ENCODE measurements around the gene ATP2B1. TPM values are rescaled to one million over a fixed set of nuclear protein-coding genes. Genes with fewer than 3 reads are reported as not detected.

The ATP2B1 gene
- total RNA-seq, 4 donors from 2014 or later: 18.0 to 59.8 (median 25.0) TPM

DNA sequence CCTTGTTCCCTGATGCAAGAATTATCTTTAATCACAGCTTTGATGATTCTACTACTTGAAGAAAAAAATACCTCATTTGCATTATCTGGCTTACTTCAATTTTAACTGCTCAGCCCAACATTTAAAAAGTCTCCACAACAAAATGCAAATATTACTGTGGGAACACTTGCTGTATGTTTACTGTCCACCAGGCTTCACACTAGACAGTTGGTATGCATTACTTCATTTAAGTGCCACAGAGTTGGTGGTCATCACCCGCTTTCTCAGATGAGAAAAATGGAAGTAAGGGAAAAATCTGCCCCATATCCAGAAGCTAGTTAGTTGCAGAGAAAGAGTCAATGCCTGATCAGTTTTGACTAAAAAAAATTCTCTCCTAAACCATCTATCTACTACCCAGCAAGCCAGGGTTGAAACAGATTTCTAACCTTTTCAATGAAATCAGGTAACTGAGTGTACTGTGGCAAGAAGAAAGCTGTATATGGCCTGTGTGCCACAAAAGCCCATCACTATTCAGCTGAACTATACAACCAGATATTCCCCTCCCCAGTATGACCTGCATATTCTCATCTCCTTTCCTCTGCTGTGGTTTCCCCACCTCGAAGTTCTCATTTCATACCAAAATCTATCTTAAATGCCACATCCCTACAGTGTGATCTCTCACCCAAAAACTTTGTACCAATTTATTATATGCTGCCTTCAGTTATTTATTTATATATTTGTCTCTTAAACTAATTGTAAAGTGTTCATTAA is 90.3 kb downstream of the ATP2B1 start:
- intact Hi-C loops (cut with DNase I; ENCODE audit: low total_unique reads): no loop called here

GRCh38 chr12:89610366-89610765 is 98.3 kb downstream of the ATP2B1 start:
- no peak overlapping the region for H3K4me3 ChIP-seq (ENCODE audit: low read depth, poor library complexity, severe bottlenecking)
- 60 to 66% methylated on average over 3 of the region's 3 CpGs for WGBS, 2 donors
- intact Hi-C loops (cut with DNase I; ENCODE audit: low total_unique reads): no loop called here
- TF ChIP-seq POLR2A (IDR thresholded peaks at IDR 0.05) (no peak), CTCF (IDR thresholded peaks at IDR 0.05) (no peak)
- no peak for DNase-seq (ENCODE audit: low spot score in 2 of 2)

More for the DNA sequence above, 90.3 kb downstream of the ATP2B1 start:
- TF ChIP-seq POLR2A (IDR thresholded peaks at IDR 0.05): no peak
- TF ChIP-seq CTCF (IDR thresholded peaks at IDR 0.05): no peak
- no peak overlapping the region for H3K4me3 ChIP-seq (ENCODE audit: low read depth, poor library complexity, severe bottlenecking)
- 43 to 46% methylated on average over 2 of the region's 2 CpGs for WGBS, 2 donors
- DNase-seq (ENCODE audit: low spot score in 2 of 2): no peak

- no peak for TF ChIP-seq CTCF (IDR thresholded peaks at IDR 0.05)
- TF ChIP-seq POLR2A (IDR thresholded peaks at IDR 0.05): no peak
- intact Hi-C loops (cut with DNase I; ENCODE audit: low total_unique reads): no loop called here
- WGBS, 2 donors: 96 to 98% methylated on average over 5 of the region's 5 CpGs
- DNase-seq (ENCODE audit: low spot score in 2 of 2): no peak
- no peak overlapping the region for H3K4me3 ChIP-seq (ENCODE audit: low read depth, poor library complexity, severe bottlenecking)
Measured at GRCh38 chr12:89603678-89604077, 105.0 kb downstream of the ATP2B1 start.

GRCh38 chr12:89597770-89598169 is 110.9 kb downstream of the ATP2B1 start:
- intact Hi-C loops (cut with DNase I; ENCODE audit: low total_unique reads): no loop called here
- 92% methylated on average over 1 of the region's 1 CpG for WGBS, 2 donors
- no peak overlapping the region for H3K4me3 ChIP-seq (ENCODE audit: low read depth, poor library complexity, severe bottlenecking)
- no peak for DNase-seq (ENCODE audit: low spot score in 2 of 2)
- TF ChIP-seq CTCF (IDR thresholded peaks at IDR 0.05) (no peak), POLR2A (IDR thresholded peaks at IDR 0.05) (no peak)

- TF ChIP-seq POLR2A (IDR thresholded peaks at IDR 0.05) (no peak), CTCF (IDR thresholded peaks at IDR 0.05) (no peak)
- 68 to 70% methylated on average over 4 of the region's 4 CpGs for whole genome bisulfite sequencing, 2 donors
- no peak for DNase-seq (ENCODE audit: low spot score in 2 of 2)
- no peak overlapping the region for H3K4me3 ChIP-seq (ENCODE audit: low read depth, poor library complexity, severe bottlenecking)
- intact Hi-C loops (cut with DNase I; ENCODE audit: low total_unique reads): no loop called here
Measured at GRCh38 chr12:89597210-89597609, 111.4 kb downstream of the ATP2B1 start.

- TF ChIP-seq POLR2A (IDR thresholded peaks at IDR 0.05): no peak
- TF ChIP-seq CTCF (IDR thresholded peaks at IDR 0.05): no peak
- intact Hi-C loops (cut with DNase I; ENCODE audit: low total_unique reads): no loop called here
- no peak for DNase-seq (ENCODE audit: low spot score in 2 of 2)
- 93 to 95% methylated on average over 5 of the region's 5 CpGs for WGBS, 2 donors
- H3K4me3 ChIP-seq (ENCODE audit: low read depth, poor library complexity, severe bottlenecking): no peak overlapping the region
Measured at GRCh38 chr12:89593873-89594272, 114.8 kb downstream of the ATP2B1 start.
